Measurements from ENCODE around the gene SLC20A1. TPM values are rescaled to one million over a fixed set of nuclear protein-coding genes. Genes with fewer than 3 reads are reported as not detected.

The SLC20A1 gene
- total RNA-seq, 1 donor from 2014 or later: 96.7 TPM

- H3K4me3 ChIP-seq (ENCODE audit: insufficient read depth, low read depth, low read length): no peak overlapping the region
- Mint-ChIP-seq H3K27ac (ENCODE audit: unreplicated experiment) (no peak overlapping the region), H3K36me3 (ENCODE audit: low read depth, unreplicated experiment) (peaks cover 11% of the 10 kb centered on the region), H3K4me3 (ENCODE audit: unreplicated experiment) (no peak overlapping the region), H3K9me3 (ENCODE audit: unreplicated experiment) (no peaks in the 10 kb centered on the region), H3K4me1 (ENCODE audit: low read depth, unreplicated experiment) (peaks cover 52% of the 10 kb centered on the region), H3K27me3 (ENCODE audit: low read depth, unreplicated experiment) (no peaks in the 10 kb centered on the region)
- TF ChIP-seq, protein P1, sequence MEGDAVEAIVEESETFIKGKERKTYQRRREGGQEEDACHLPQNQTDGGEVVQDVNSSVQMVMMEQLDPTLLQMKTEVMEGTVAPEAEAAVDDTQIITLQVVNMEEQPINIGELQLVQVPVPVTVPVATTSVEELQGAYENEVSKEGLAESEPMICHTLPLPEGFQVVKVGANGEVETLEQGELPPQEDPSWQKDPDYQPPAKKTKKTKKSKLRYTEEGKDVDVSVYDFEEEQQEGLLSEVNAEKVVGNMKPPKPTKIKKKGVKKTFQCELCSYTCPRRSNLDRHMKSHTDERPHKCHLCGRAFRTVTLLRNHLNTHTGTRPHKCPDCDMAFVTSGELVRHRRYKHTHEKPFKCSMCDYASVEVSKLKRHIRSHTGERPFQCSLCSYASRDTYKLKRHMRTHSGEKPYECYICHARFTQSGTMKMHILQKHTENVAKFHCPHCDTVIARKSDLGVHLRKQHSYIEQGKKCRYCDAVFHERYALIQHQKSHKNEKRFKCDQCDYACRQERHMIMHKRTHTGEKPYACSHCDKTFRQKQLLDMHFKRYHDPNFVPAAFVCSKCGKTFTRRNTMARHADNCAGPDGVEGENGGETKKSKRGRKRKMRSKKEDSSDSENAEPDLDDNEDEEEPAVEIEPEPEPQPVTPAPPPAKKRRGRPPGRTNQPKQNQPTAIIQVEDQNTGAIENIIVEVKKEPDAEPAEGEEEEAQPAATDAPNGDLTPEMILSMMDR (IDR thresholded peaks at IDR 0.05; ENCODE audit: insufficient read depth, low read depth, low read length): no peak
- TF ChIP-seq EZH2 (IDR thresholded peaks at IDR 0.05; ENCODE audit: insufficient read depth, low read length): no peak
- peaks cover 18% of the 10 kb centered on the region for H4K20me1 ChIP-seq (ENCODE audit: insufficient read depth, low read length)
- H3K27me3 ChIP-seq (ENCODE audit: insufficient read depth, low read length): no peaks in the 10 kb centered on the region
- H3K9ac ChIP-seq (ENCODE audit: low read length): no peak overlapping the region
- H3K4me1 ChIP-seq (ENCODE audit: insufficient read depth, low read length): peaks cover 52% of the 10 kb centered on the region
- H2AFZ ChIP-seq (ENCODE audit: low read depth, low read length): no peak overlapping the region
- H3K79me2 ChIP-seq (ENCODE audit: insufficient read depth, low read length): peaks cover 36% of the 10 kb centered on the region
- H3K27ac ChIP-seq (ENCODE audit: low read depth, low read length): peak overlapping the region; percentile 5
- FAIRE-seq (no peak), DNase-seq (ENCODE audit: low read depth) (no peak)
- no peaks in the 10 kb centered on the region for H3K9me3 ChIP-seq (ENCODE audit: insufficient read depth, low read depth, low read length)
- peak overlapping the region; percentile 93 for H3K4me2 ChIP-seq (ENCODE audit: low read length)
- H3K36me3 ChIP-seq (ENCODE audit: insufficient read depth, low read length): peaks cover 12% of the 10 kb centered on the region
Observed at GRCh38 chr2:112642966-112643365, 2.8 kb upstream of the SLC20A1 start.

GRCh38 chr2:112643488-112643887 lies 2.3 kb upstream of the SLC20A1 start:
- Histone ChIP-seq H2AFZ (ENCODE audit: low read depth, low read length) (no peak overlapping the region), H3K27me3 (ENCODE audit: insufficient read depth, low read length) (no peaks in the 10 kb centered on the region), H4K20me1 (ENCODE audit: insufficient read depth, low read length) (peaks cover 23% of the 10 kb centered on the region), H3K27ac (ENCODE audit: low read depth, low read length) (no peak overlapping the region), H3K36me3 (ENCODE audit: insufficient read depth, low read length) (peaks cover 17% of the 10 kb centered on the region), H3K9me3 (ENCODE audit: insufficient read depth, low read depth, low read length) (no peaks in the 10 kb centered on the region), H3K4me2 (ENCODE audit: low read length) (peak overlapping the region; percentile 93), H3K4me1 (ENCODE audit: insufficient read depth, low read length) (peaks cover 57% of the 10 kb centered on the region), H3K4me3 (ENCODE audit: insufficient read depth, low read depth, low read length) (no peak overlapping the region), H3K79me2 (ENCODE audit: insufficient read depth, low read length) (peaks cover 41% of the 10 kb centered on the region), H3K9ac (ENCODE audit: low read length) (no peak overlapping the region)
- Mint-ChIP-seq H3K27me3 (ENCODE audit: low read depth, unreplicated experiment) (no peaks in the 10 kb centered on the region), H3K4me1 (ENCODE audit: low read depth, unreplicated experiment) (peaks cover 53% of the 10 kb centered on the region), H3K4me3 (ENCODE audit: unreplicated experiment) (no peak overlapping the region), H3K9me3 (ENCODE audit: unreplicated experiment) (no peaks in the 10 kb centered on the region), H3K36me3 (ENCODE audit: low read depth, unreplicated experiment) (peaks cover 14% of the 10 kb centered on the region), H3K27ac (ENCODE audit: unreplicated experiment) (peak overlapping the region; percentile 54)
- TF ChIP-seq, protein P1 (IDR thresholded peaks at IDR 0.05; ENCODE audit: insufficient read depth, low read depth, low read length): no peak
- TF ChIP-seq EZH2 (IDR thresholded peaks at IDR 0.05; ENCODE audit: insufficient read depth, low read length): no peak
- DNase-seq (ENCODE audit: low read depth) (no peak), FAIRE-seq (no peak)

- H3K27ac Mint-ChIP-seq (ENCODE audit: unreplicated experiment): peak overlapping the region; percentile 82
- no peaks in the 10 kb centered on the region for H3K27me3 Mint-ChIP-seq (ENCODE audit: low read depth, unreplicated experiment)
- H3K36me3 Mint-ChIP-seq (ENCODE audit: low read depth, unreplicated experiment): peaks cover 21% of the 10 kb centered on the region
- Histone ChIP-seq H3K4me1 (ENCODE audit: insufficient read depth, low read length) (peaks cover 65% of the 10 kb centered on the region), H3K36me3 (ENCODE audit: insufficient read depth, low read length) (peaks cover 25% of the 10 kb centered on the region), H3K27ac (ENCODE audit: low read depth, low read length) (peak overlapping the region; percentile 51), H3K4me2 (ENCODE audit: low read length) (peak overlapping the region; percentile 93), H3K4me3 (ENCODE audit: insufficient read depth, low read depth, low read length) (peak overlapping the region; percentile 95), H3K79me2 (ENCODE audit: insufficient read depth, low read length) (peaks cover 50% of the 10 kb centered on the region), H2AFZ (ENCODE audit: low read depth, low read length) (peak overlapping the region; percentile 64), H3K27me3 (ENCODE audit: insufficient read depth, low read length) (no peaks in the 10 kb centered on the region), H4K20me1 (ENCODE audit: insufficient read depth, low read length) (peaks cover 31% of the 10 kb centered on the region), H3K9me3 (ENCODE audit: insufficient read depth, low read depth, low read length) (no peaks in the 10 kb centered on the region), H3K9ac (ENCODE audit: low read length) (peak overlapping the region; percentile 78)
- no peaks in the 10 kb centered on the region for H3K9me3 Mint-ChIP-seq (ENCODE audit: unreplicated experiment)
- TF ChIP-seq, protein P1 (IDR thresholded peaks at IDR 0.05; ENCODE audit: insufficient read depth, low read depth, low read length): no peak
- no peak for TF ChIP-seq EZH2 (IDR thresholded peaks at IDR 0.05; ENCODE audit: insufficient read depth, low read length)
- no peak for FAIRE-seq
- H3K4me1 Mint-ChIP-seq (ENCODE audit: low read depth, unreplicated experiment): peaks cover 61% of the 10 kb centered on the region
- DNase-seq (ENCODE audit: low read depth): peak; percentile 40
- peak overlapping the region; percentile 81 for H3K4me3 Mint-ChIP-seq (ENCODE audit: unreplicated experiment)
Observed at GRCh38 chr2:112644155-112644932, 1.4 kb upstream of the SLC20A1 start.

All from astrocyte (in vitro differentiated cells and primary cell).